Measurements from ENCODE around the gene DDX59. TPM values are rescaled to one million over a fixed set of nuclear protein-coding genes. Genes with fewer than 3 reads are reported as not detected.

DDX59 gene
- total and polyA plus RNA-seq, 9 of the 15 experiments (the other 6 are each of a cell fraction or from before 2014, with no cell fraction given) = 8.3 to 30.4 (median 19.8) TPM

- no peak for TF ChIP-seq XRCC3 (IDR thresholded peaks at IDR 0.05)
- TF ChIP-seq CAMTA2 (CRISPR knock-in tag; conservative IDR thresholded peaks at IDR 0.05) = no peak
- 0 out of 2 replicates have a peak, but pooled peaks have one; percentile 11 for TF ChIP-seq CXXC5 (CRISPR knock-in tag; IDR thresholded peaks at IDR 0.05)
- no peak for TF ChIP-seq FOXP4 (CRISPR knock-in tag; IDR thresholded peaks at IDR 0.05; ENCODE audit: borderline replicate concordance)
- TF ChIP-seq ATF7 (IDR thresholded peaks at IDR 0.05) = no peak
- TF ChIP-seq ARHGAP35 (IDR thresholded peaks at IDR 0.05; ENCODE audit: partially characterized antibody) = no peak
- TF ChIP-seq E2F5 (CRISPR knock-in tag; IDR thresholded peaks at IDR 0.05) = no peak
- no peak for TF ChIP-seq BHLHE40 (IDR thresholded peaks at IDR 0.05; ENCODE audit: low read length)
- no peak for TF ChIP-seq IFI16 (CRISPR knock-in tag; IDR thresholded peaks at IDR 0.05)
- no peak for TF ChIP-seq PCBP2 (IDR thresholded peaks at IDR 0.05; ENCODE audit: low read depth, low read length, poor library complexity, severe bottlenecking)
- TF ChIP-seq RCOR1 (IDR thresholded peaks at IDR 0.05; ENCODE audit: borderline replicate concordance in 1 of 2, low read depth in 2 of 2, low read length in 2 of 2) = 0 out of 4 replicates have a peak, but pooled peaks of 1 of the 2 experiments have one; percentile 10
- 0 out of 2 replicates have a peak, but pooled peaks have one; percentile 10 for TF ChIP-seq NBN (IDR thresholded peaks at IDR 0.05; ENCODE audit: low read depth)
- no peak for TF ChIP-seq UBTF (IDR thresholded peaks at IDR 0.05; ENCODE audit: borderline replicate concordance in 1 of 2, low read depth in 2 of 2, low read length in 2 of 2)
- no peak for TF ChIP-seq PBX2 (CRISPR knock-in tag; IDR thresholded peaks at IDR 0.05; ENCODE audit: low read depth)
- TF ChIP-seq PBX2 (tag; conservative IDR thresholded peaks at IDR 0.05; ENCODE audit: low read depth) = 0 out of 2 replicates have a peak, but pooled peaks have one; percentile 47
- TF ChIP-seq ZNF76 (CRISPR knock-in tag; IDR thresholded peaks at IDR 0.05; ENCODE audit: borderline replicate concordance) = no peak
- TF ChIP-seq FIP1L1 (IDR thresholded peaks at IDR 0.05; ENCODE audit: low read depth, low read length, poor library complexity, severe bottlenecking) = no peak
- no peak for TF ChIP-seq MBD1 (CRISPR knock-in tag; IDR thresholded peaks at IDR 0.05)
- TF ChIP-seq KLF10 (CRISPR knock-in tag; IDR thresholded peaks at IDR 0.05) = no peak
- no peak for TF ChIP-seq NCOA1 (IDR thresholded peaks at IDR 0.05; ENCODE audit: low read depth)
Observed at GRCh38 chr1:200675588-200675852, 5.8 kb upstream of the DDX59 start (continued).

Data from K562 (cell line).